AG04450 (cell line): ENCODE measurements around the gene TGFBR3. TPM values are rescaled to one million over a fixed set of nuclear protein-coding genes. Genes with fewer than 3 reads are reported as not detected.

Experiments used
- CTCF ChIA-PET: fragments of 300-600, 350-600 bp; formaldehyde crosslinking; extraction: SDS; loops from one replicate; lab custom pipeline; 2022; ENCODE audit warnings: antibody characterized with exemption, inconsistent platforms; lab: Charles Lee
- POLR2A ChIA-PET: fragments of 350-600 bp; formaldehyde crosslinking; extraction: SDS; loops from one replicate; lab custom pipeline; 2021; ENCODE audit warnings: antibody characterized with exemption, inconsistent platforms; lab: Yijun Ruan, JAX
- DNase-seq: peaks from one replicate; pipeline ENCODE4 v3.0.0-alpha.2; 2011; ENCODE audit warnings: low read depth, low spot score
- H3K27ac ChIP-seq: one replicate; pipeline ENCODE4 v1.5.1; 2012; ENCODE audit warnings: low read depth, low read length, control low read depth
- H3K27me3 ChIP-seq: one replicate; pipeline ENCODE4 v1.6.0; 2012; ENCODE audit warnings: low read length; ENCODE audit not compliant: control insufficient read depth, insufficient read depth
- H3K4me3 ChIP-seq: 2 replicates; pipeline ENCODE4 v1.5.1; 2011; ENCODE audit warnings: mild to moderate bottlenecking, low read depth, low read length, control low read depth
- H3K9me3 ChIP-seq: 2 replicates; pipeline ENCODE4 v1.5.1; 2012; ENCODE audit warnings: low read length; ENCODE audit not compliant: control insufficient read depth, insufficient read depth
- CTCF ChIP-seq: IDR thresholded peaks from 2 replicates; pipeline ENCODE4 v1.5.1; 2011; ENCODE audit warnings: low read depth, low read length, control low read depth, inconsistent platforms
- polyA plus RNA-seq: library from polyadenylated mRNA; depleted of rRNA; stranded (reverse); fragments of >200 nt; gene quantifications from 2 replicates; pipeline ENCODE4 v1.2.3, GENCODE V29; 2011

TGFBR3 gene
- polyA plus RNA-seq, 1 experiment = 36.5 TPM

DNA sequence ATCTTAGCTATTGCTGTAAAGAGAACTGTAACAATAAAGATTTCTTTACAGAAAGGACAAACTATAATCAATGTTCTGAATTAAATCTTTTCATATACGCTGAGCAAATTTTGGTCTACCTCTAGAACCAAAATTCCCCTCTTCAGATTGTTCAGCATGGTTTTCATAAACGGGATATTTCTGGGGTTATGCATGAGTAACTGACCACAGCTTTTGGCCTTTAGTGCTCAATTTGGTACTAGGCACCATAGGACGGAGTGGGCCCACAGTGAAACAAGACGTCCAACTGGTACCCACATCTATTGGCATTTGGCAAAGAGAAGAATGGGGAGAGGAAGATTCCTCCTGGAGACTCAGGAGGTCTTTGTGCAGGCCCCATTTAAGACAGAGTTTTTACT lies 184.5 kb downstream of the TGFBR3 start:
- Histone ChIP-seq H3K27me3 (no peaks in the 10 kb centered on the region), H3K27ac (no peak overlapping the region), H3K4me3 (no peak overlapping the region), H3K9me3 (no peaks in the 10 kb centered on the region)
- ChIA-PET CTCF (interaction anchor here (0.5 to 1.4 kb wide), 2 partner anchors 35 to 190 kb away, joined by 3 to 4 read pairs; no protein-coding TSS in a partner anchor), POLR2A (no interaction called here)
- DNase-seq = no peak
- TF ChIP-seq CTCF = no peak

- TF ChIP-seq CTCF = no peak
- no peak overlapping the region for H3K4me3 ChIP-seq
- ChIA-PET POLR2A (no interaction called here), CTCF (interaction anchor here (0.5 to 1.4 kb wide), 5 partner anchors 36 to 230 kb away, joined by 3 to 5 read pairs (median 4); no protein-coding TSS in a partner anchor)
- H3K27me3 ChIP-seq = no peaks in the 10 kb centered on the region
- DNase-seq = no peak
- no peak overlapping the region for H3K27ac ChIP-seq
- no peaks in the 10 kb centered on the region for H3K9me3 ChIP-seq
These were observed 185.0 kb downstream of the TGFBR3 start for GRCh38 chr1:91700771-91701471.

DNA sequence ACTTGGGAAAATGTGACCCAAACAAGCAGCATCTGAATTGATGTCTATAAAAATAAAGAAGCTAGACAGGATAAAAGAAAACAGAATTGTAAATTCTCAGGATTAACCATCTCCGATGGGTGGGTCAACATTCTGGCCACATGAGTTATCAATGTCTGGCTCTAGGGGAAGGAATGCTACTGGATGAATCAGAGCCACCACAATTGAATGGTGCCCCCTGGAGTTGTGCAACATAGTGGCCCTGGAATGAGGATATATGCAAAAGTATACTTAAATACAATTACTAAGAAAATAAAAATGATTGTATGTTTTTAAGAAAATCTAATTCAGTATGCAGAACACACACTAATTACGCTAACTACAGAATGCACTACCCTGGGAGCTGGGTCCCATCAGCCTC lies 185.6 kb downstream of the TGFBR3 start:
- CTCF ChIA-PET = interaction anchor here (0.7 to 1.4 kb wide), 3 partner anchors 36 to 231 kb away, joined by 3 to 5 read pairs (median 4); no protein-coding TSS in a partner anchor
- POLR2A ChIA-PET = interaction anchor here (1.1 kb wide), 1 partner anchor 170 kb away, joined by 3 read pairs; no protein-coding TSS in a partner anchor
- Histone ChIP-seq H3K27me3 (no peaks in the 10 kb centered on the region), H3K27ac (no peak overlapping the region), H3K9me3 (no peaks in the 10 kb centered on the region), H3K4me3 (no peak overlapping the region)
- TF ChIP-seq CTCF = peak; percentile 26; the same call in 1 of the 2 replicates
- no peak for DNase-seq

- Histone ChIP-seq H3K9me3 (no peaks in the 10 kb centered on the region), H3K27ac (no peak overlapping the region), H3K4me3 (no peak overlapping the region), H3K27me3 (no peaks in the 10 kb centered on the region)
- DNase-seq = no peak
- CTCF ChIA-PET = interaction anchor here (0.5 to 1.4 kb wide), 2 partner anchors 187 to 188 kb away, joined by 3 to 5 read pairs; no protein-coding TSS in a partner anchor
- TF ChIP-seq CTCF = no peak
- POLR2A ChIA-PET = interaction anchor here (0.6 to 1.1 kb wide), 2 partner anchors 131 to 170 kb away, joined by 3 read pairs; no protein-coding TSS in a partner anchor
These were observed 186.5 kb downstream of the TGFBR3 start for GRCh38 chr1:91699339-91699974.
